Mucosa of rectum (tissue), 2 donors: Measurements from ENCODE around the gene RIMBP3B.
"Not testable (repeated sequence)": the region's sequence is repeated elsewhere in the genome, so short reads cannot be mapped to it uniquely, and the experiment has no call there.

Source experiments
- H3K27ac ChIP-seq, 2 donors: one replicate each; pipeline ENCODE4 v1.7.0; 2013; ENCODE audit warnings: inconsistent platforms in 2 of 2, low read depth in 2 of 2, low read length in 2 of 2
- H3K27me3 ChIP-seq, 2 donors: one replicate each; pipeline ENCODE4 v1.7.0; 2013; ENCODE audit warnings: low read length in 2 of 2; ENCODE audit not compliant: control insufficient read depth in 2 of 2, insufficient read depth in 2 of 2
- H3K36me3 ChIP-seq, 2 donors: one replicate each; pipeline ENCODE4 v1.7.0; 2013; ENCODE audit warnings: low read length in 2 of 2; ENCODE audit not compliant: control insufficient read depth in 2 of 2, insufficient read depth in 2 of 2
- H3K4me1 ChIP-seq, 2 donors: one replicate each; pipeline ENCODE4 v1.7.0; 2013; ENCODE audit warnings: low read length in 2 of 2, mild to moderate bottlenecking in 1 of 2; ENCODE audit not compliant: control insufficient read depth in 2 of 2, insufficient read depth in 2 of 2
- H3K4me3 ChIP-seq, 2 donors: one replicate each; pipeline ENCODE4 v1.7.0; 2013; ENCODE audit warnings: low read length in 2 of 2
- H3K9ac ChIP-seq, 2 donors: one replicate each; pipeline ENCODE4 v1.7.0; 2013; ENCODE audit warnings: low read length in 2 of 2, low read depth in 1 of 2, mild to moderate bottlenecking in 1 of 2
- H3K9me3 ChIP-seq, 2 donors: one replicate each; pipeline ENCODE4 v1.7.0; 2013; ENCODE audit warnings: low read length in 2 of 2; ENCODE audit not compliant: control insufficient read depth in 2 of 2
- donor health status: healthy.
- donor health status: Normal muscosa, but diverticular disease.

The RIMBP3B gene

GRCh38 chr22:21384468-21385357 lies 1.2 kb downstream of the RIMBP3B start:
- H3K27me3 ChIP-seq, H3K9ac ChIP-seq, H3K4me1 ChIP-seq, H3K9me3 ChIP-seq, H3K4me3 ChIP-seq, H3K36me3 ChIP-seq, H3K27ac ChIP-seq: not testable (repeated sequence)

DNA sequence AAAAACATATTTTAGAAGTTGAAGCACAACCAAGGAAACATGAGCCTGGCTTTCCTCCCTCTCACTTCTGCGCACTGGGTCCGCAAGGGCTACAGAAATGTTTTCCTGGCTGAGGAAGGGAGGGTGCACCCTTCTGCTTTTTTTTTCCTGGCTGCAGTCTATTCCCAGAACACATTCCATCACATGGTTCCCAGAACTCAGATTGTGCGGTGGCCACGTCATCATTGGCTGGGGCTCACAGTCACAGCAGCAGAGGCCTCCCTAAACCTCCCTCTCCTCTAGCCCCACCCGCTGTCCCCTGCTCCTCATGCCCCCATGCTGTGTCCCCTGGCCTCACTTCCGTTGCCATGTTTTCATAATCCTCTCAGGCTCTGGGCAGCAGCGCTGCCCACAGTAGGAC lies 5.9 kb downstream of the RIMBP3B start:
- not testable (repeated sequence) for H3K27me3 ChIP-seq, H3K9me3 ChIP-seq, H3K36me3 ChIP-seq, H3K4me3 ChIP-seq, H3K9ac ChIP-seq, H3K4me1 ChIP-seq, H3K27ac ChIP-seq

DNA sequence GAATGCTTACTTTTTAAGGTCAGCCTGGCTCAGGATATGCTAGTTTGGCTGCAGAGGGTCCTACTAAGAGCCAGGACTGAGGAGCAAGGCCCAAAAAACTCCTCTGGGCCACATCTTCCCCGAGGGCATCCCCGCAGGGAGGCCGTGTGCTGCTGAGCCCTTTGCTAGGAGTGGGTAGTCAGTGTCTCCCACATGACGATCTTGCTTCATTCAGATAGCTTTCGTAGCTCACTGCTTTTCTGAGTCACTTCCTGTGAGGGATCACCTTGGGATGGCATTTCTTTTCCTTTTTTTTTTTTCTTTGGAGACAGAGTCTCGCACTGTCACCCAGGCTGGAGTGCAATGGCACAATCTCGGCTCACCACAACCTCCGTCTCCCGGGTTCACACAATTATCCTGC lies 6.5 kb downstream of the RIMBP3B start:
- H3K27me3 ChIP-seq, H3K4me1 ChIP-seq, H3K36me3 ChIP-seq: not testable (repeated sequence)

GRCh38 chr22:21394613-21395012 lies 11.1 kb downstream of the RIMBP3B start:
- H3K27ac ChIP-seq, H3K9ac ChIP-seq, H3K9me3 ChIP-seq, H3K27me3 ChIP-seq, H3K36me3 ChIP-seq, H3K4me3 ChIP-seq, H3K4me1 ChIP-seq: not testable (repeated sequence)

More for the DNA sequence above, 6.5 kb downstream of the RIMBP3B start:
- not testable (repeated sequence) for H3K9me3 ChIP-seq, H3K9ac ChIP-seq, H3K27ac ChIP-seq, H3K4me3 ChIP-seq

DNA sequence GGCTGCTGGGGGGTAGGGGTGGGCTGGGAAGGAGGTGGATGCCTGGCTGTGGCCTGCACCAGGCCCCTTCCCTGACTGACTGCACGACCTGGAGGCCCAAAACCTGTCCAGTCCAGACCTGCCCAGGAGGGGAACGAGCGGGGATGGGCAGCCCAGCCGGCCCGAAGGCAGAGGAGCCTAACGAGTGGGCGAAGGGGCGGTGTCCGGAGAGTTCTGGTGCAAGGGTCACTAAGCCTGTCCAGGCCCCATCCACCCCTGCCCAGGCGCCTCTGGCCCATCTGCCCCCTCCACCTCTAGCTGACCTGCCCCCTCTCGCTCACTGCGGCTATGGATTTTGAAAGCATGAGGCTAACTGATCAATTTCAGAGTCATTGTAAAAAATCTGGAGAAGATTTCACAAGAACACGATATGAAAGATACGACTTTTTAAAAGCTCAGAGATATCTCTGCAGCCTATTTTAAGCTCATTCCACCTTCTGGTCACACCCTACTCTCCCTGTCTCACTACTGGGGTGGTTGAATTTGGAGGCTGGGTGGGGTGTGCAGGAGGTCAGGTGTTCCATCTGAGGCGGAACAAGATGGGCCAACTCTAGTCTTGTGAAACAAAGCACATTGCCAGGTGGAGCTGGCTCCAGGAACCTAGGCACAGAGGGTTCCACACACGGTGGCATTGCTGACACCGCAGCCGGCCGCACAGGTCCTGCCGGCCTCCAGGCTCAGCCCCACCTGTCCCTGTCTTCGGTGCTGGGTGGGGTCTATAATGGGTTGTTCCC lies 17.8 kb downstream of the RIMBP3B start:
- H3K4me1 ChIP-seq, H3K9ac ChIP-seq, H3K36me3 ChIP-seq, H3K4me3 ChIP-seq, H3K9me3 ChIP-seq, H3K27me3 ChIP-seq, H3K27ac ChIP-seq: not testable (repeated sequence)

- not testable (repeated sequence) for H3K27ac ChIP-seq, H3K4me3 ChIP-seq, H3K9ac ChIP-seq, H3K9me3 ChIP-seq, H3K27me3 ChIP-seq, H3K36me3 ChIP-seq, H3K4me1 ChIP-seq
These were observed 19.3 kb downstream of the RIMBP3B start for GRCh38 chr22:21402763-21403314.

DNA sequence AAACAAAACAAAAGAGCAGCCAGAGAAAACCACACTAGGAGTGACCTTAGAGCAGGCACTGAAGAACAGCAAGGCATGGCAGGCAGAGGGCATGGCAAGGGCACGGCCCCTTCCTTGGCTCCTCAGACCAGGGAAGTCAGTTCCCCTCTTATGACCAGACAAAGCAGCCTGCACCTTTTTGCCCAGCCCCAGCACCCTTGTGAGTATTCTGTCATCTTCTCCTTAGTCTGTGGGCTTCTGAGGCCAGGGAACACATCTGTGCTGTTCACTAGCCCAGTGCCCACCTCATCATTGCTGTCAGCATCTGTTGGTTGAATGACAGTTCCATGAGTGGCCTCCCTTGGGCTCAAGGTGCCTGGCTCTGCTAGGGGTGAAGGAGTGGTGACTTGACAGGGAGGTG lies 23.6 kb downstream of the RIMBP3B start:
- not testable (repeated sequence) for H3K9me3 ChIP-seq, H3K36me3 ChIP-seq, H3K4me1 ChIP-seq, H3K9ac ChIP-seq, H3K4me3 ChIP-seq, H3K27me3 ChIP-seq, H3K27ac ChIP-seq

DNA sequence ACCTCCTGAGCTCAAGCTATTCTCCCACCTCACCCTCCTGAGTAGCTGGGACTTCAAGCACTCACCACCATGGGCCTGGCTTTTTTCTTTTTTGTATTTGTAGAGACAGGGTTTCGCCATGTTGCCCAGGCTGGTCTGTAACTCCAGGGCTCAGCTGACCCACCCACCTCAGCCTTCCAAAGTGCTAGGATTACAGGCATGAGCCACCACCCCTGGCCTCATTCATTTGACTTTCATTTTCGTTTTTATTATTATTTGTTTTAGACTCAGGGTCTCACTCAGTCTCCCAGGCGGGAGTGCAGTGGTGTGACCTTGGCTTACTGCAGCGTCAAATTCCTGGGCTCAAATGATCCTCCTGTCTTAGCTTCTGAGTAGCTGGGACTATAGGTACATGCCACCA lies 24.2 kb downstream of the RIMBP3B start:
- H3K36me3 ChIP-seq, H3K4me1 ChIP-seq, H3K27ac ChIP-seq, H3K27me3 ChIP-seq, H3K4me3 ChIP-seq, H3K9me3 ChIP-seq, H3K9ac ChIP-seq: not testable (repeated sequence)

GRCh38 chr22:21416375-21416774 lies 32.8 kb downstream of the RIMBP3B start:
- not testable (repeated sequence) for H3K27ac ChIP-seq, H3K9ac ChIP-seq, H3K4me3 ChIP-seq, H3K9me3 ChIP-seq, H3K27me3 ChIP-seq, H3K4me1 ChIP-seq, H3K36me3 ChIP-seq

- H3K4me3 ChIP-seq, result peak within 1 kb of the TSS in 1 of 2 donors; percentile 43
- H3K36me3 ChIP-seq, H3K9me3 ChIP-seq, H3K4me1 ChIP-seq, H3K27ac ChIP-seq, H3K27me3 ChIP-seq, H3K9ac ChIP-seq: not testable (repeated sequence)
These were observed 33.7 kb downstream of the RIMBP3B start, which contains the start of gene HIC2 for GRCh38 chr22:21417227-21417746. Gene HIC2, plus strand, starts transcription at chr22:21417371. Its CDS starts 25,461 bp downstream, at chr22:21442832.
